Measurements from ENCODE around the gene TMEM89. TPM values are rescaled to one million over a fixed set of nuclear protein-coding genes. Genes with fewer than 3 reads are reported as not detected.

The TMEM89 gene
- total RNA-seq, 1 donor from 2014 or later: 0.51 TPM

DNA sequence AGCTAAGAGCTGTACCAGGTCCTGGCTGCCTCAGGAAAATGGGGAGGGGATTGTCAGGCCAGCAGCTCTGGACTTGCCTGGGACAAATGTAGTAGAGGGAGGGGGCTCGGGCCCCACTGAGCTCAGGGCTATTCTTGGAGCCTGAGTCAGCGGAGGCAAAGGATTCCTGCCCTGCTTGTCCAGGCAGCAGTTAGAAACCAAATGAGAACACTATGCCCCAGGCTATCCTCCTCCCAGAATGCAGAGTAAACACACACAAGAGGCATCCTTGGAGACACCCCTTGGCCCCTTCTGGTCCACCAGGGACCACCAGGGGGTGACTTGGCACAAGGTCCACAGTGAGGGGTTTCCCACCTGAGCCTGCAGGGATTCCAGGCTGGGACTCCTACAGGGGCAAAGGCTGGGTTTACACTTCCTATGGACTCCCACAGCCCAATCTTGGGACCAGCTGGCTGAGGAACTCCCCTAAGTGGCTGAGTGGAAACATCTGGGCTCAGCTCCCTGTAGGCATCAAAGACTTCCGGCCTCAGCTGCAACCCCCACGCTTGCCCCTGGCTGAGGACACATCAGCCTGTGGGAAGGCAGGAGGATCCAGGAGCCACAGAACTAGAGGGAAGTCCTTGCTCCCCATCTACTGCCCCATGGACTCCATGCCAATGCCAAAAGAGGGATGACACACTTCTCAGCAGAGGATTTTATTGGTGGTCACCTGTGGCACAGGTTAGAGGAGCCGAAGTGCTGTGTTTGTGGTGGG lies 23.1 kb downstream of the TMEM89 start:
- H3K4me1 Mint-ChIP-seq: peaks cover 17% of the 10 kb centered on the region
- no peaks in the 10 kb centered on the region for H3K9me3 Mint-ChIP-seq
- H3K27ac Mint-ChIP-seq (ENCODE audit: unreplicated experiment): no peak overlapping the region
- DNase-seq (ENCODE audit: low read depth, low spot score): no peak
- H3K4me3 Mint-ChIP-seq: peak overlapping the region; percentile 23
- H3K27me3 Mint-ChIP-seq (ENCODE audit: low read depth): no peaks in the 10 kb centered on the region
- H3K36me3 Mint-ChIP-seq (ENCODE audit: low read depth): peaks cover 14% of the 10 kb centered on the region
- TF ChIP-seq CTCF (conservative IDR thresholded peaks at IDR 0.05): no peak

GRCh38 chr3:48597408-48597800 lies 24.2 kb downstream of the TMEM89 start:
- Mint-ChIP-seq H3K36me3 (ENCODE audit: low read depth) (peaks cover 9% of the 10 kb centered on the region), H3K4me1 (peaks cover 17% of the 10 kb centered on the region), H3K27ac (ENCODE audit: unreplicated experiment) (no peak overlapping the region), H3K9me3 (no peaks in the 10 kb centered on the region), H3K27me3 (ENCODE audit: low read depth) (peaks cover 2% of the 10 kb centered on the region), H3K4me3 (peak overlapping the region; percentile 58)
- TF ChIP-seq CTCF (conservative IDR thresholded peaks at IDR 0.05): no peak
- DNase-seq (ENCODE audit: low read depth, low spot score): no peak

- no peak for TF ChIP-seq CTCF (conservative IDR thresholded peaks at IDR 0.05)
- peaks cover 17% of the 10 kb centered on the region for H3K4me1 Mint-ChIP-seq
- H3K27me3 Mint-ChIP-seq (ENCODE audit: low read depth): peaks cover 2% of the 10 kb centered on the region
- peak overlapping the region; percentile 58 for H3K4me3 Mint-ChIP-seq
- H3K9me3 Mint-ChIP-seq: no peaks in the 10 kb centered on the region
- peaks cover 7% of the 10 kb centered on the region for H3K36me3 Mint-ChIP-seq (ENCODE audit: low read depth)
- no peak for DNase-seq (ENCODE audit: low read depth, low spot score)
- no peak overlapping the region for H3K27ac Mint-ChIP-seq (ENCODE audit: unreplicated experiment)
These were observed 24.7 kb downstream of the TMEM89 start for GRCh38 chr3:48596676-48597407.

DNA sequence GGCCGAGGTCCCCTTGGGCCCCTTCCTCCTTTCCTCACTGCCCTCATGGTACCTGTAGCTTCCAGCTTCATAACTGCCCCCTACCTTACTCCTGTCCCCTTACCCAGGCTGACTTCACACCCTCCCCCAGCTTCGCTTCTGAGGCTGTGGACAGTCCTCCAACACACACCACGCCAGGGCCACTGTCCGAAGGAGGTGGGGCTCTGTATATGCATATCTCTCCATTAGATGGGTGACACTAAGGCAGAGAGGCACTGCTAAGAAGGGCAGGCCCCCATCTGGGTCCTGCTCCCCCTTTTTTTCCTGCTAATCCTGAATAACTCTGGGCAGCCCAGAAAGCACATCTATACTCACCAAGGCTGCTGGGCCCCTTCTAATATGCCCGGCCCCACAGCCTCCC lies 25.4 kb downstream of the TMEM89 start:
- TF ChIP-seq CTCF (conservative IDR thresholded peaks at IDR 0.05): no peak
- H3K9me3 Mint-ChIP-seq: no peaks in the 10 kb centered on the region
- H3K4me1 Mint-ChIP-seq: peaks cover 17% of the 10 kb centered on the region
- H3K27me3 Mint-ChIP-seq (ENCODE audit: low read depth): peaks cover 2% of the 10 kb centered on the region
- no peak for DNase-seq (ENCODE audit: low read depth, low spot score)
- H3K4me3 Mint-ChIP-seq: peak overlapping the region; percentile 57
- H3K36me3 Mint-ChIP-seq (ENCODE audit: low read depth): peaks cover 7% of the 10 kb centered on the region
- peak overlapping the region; percentile 8 for H3K27ac Mint-ChIP-seq (ENCODE audit: unreplicated experiment)

DNA sequence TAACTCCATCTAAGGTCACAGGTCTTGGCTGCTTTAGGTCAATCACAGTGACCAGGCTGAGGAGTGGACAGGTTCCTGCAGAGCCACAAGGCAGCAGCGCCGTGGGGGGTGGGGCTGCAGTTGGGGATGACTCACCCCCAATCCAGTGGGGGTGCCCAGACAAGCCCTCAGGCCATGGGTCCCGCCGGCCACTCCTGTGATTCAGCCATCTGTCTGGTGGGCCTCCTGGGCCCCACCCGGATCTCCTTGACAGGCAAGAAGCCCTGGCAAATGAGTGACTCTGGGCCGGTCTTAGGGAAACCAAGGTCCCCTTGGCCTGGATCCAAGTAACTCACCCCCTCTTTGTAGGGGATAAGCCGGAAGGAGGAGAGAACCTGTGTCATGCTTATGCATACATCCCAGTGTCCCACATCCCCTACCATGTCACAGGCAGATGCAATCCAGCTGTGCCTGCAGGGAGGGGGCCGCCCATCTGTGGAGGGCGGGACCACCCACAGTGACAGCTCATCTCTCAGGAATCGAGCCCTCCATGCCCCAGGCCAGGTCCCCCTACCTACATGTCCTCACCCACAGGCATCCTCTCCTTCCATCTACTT lies 25.9 kb downstream of the TMEM89 start:
- Mint-ChIP-seq H3K27me3 (ENCODE audit: low read depth) (peaks cover 2% of the 10 kb centered on the region), H3K4me1 (peaks cover 17% of the 10 kb centered on the region), H3K36me3 (ENCODE audit: low read depth) (peaks cover 7% of the 10 kb centered on the region), H3K27ac (ENCODE audit: unreplicated experiment) (peak overlapping the region; percentile 8), H3K9me3 (no peaks in the 10 kb centered on the region), H3K4me3 (peak overlapping the region; percentile 57)
- no peak for DNase-seq (ENCODE audit: low read depth, low spot score)
- TF ChIP-seq CTCF (conservative IDR thresholded peaks at IDR 0.05): no peak
